Stimulated activated CD4-positive, alpha-beta T cell treated with anti-CD3 and anti-CD28 coated beads, Interleukin-1b, Interleukin-23, amount 100 ng/mL, for 1 hour (primary cell): ENCODE results near the gene ISL1.

ENCODE experiments used
- DNase-seq, 2 donors: peaks; one replicate each; pipeline ENCODE4 v3.0.0-alpha.2; 2020; ENCODE audit warnings: low read depth in 2 of 2

The ISL1 gene

GRCh38 chr5:51383131-51384121 lies at the start of gene ISL1:
ISL1 (plus strand) TSS chr5:51383448; CDS start chr5:51383672, 224 bp downstream.
- DNase-seq = no peak

GRCh38 chr5:51336878-51337277 lies 46.4 kb upstream of the ISL1 start:
- no peak for DNase-seq

- no peak for DNase-seq
Measured at GRCh38 chr5:51345106-51345505, 38.1 kb upstream of the ISL1 start.

- DNase-seq = no peak
Measured at GRCh38 chr5:51347157-51347556, 36.1 kb upstream of the ISL1 start.

GRCh38 chr5:51347704-51348103 lies 35.5 kb upstream of the ISL1 start:
- DNase-seq = no peak

- no peak for DNase-seq
Measured at GRCh38 chr5:51371052-51371451, 12.2 kb upstream of the ISL1 start.

GRCh38 chr5:51373880-51374523 lies 9.2 kb upstream of the ISL1 start:
- DNase-seq = no peak

- DNase-seq = no peak
Measured at GRCh38 chr5:51375084-51375483, 8.2 kb upstream of the ISL1 start.

- DNase-seq = no peak
Measured at GRCh38 chr5:51376509-51376908, 6.7 kb upstream of the ISL1 start.

GRCh38 chr5:51377151-51378060 lies 5.8 kb upstream of the ISL1 start:
- no peak for DNase-seq

GRCh38 chr5:51378061-51378409 lies 5.2 kb upstream of the ISL1 start:
- no peak for DNase-seq

GRCh38 chr5:51378448-51379330 lies 4.6 kb upstream of the ISL1 start:
- DNase-seq = no peak

- no peak for DNase-seq
Measured at GRCh38 chr5:51379331-51379700, 3.9 kb upstream of the ISL1 start.

GRCh38 chr5:51380603-51381207 lies 2.5 kb upstream of the ISL1 start:
- DNase-seq = no peak

GRCh38 chr5:51381761-51382474 lies 1.3 kb upstream of the ISL1 start:
- no peak for DNase-seq

- DNase-seq = no peak
Measured at GRCh38 chr5:51382521-51383130, 622 bp upstream of the ISL1 start.

GRCh38 chr5:51384281-51384840 lies 1.1 kb downstream of the ISL1 start:
- DNase-seq = no peak

- DNase-seq = no peak
Measured at GRCh38 chr5:51385216-51385615, 2.0 kb downstream of the ISL1 start.
